Measurements from ENCODE around the gene ARHGEF11. TPM values are rescaled to one million over a fixed set of nuclear protein-coding genes. Genes with fewer than 3 reads are reported as not detected.

The ARHGEF11 gene
- total and polyA plus RNA-seq, 7 donors: 7.0 to 22.8 (median 19.9) TPM

- Histone ChIP-seq H3K27me3 (ENCODE audit: insufficient read depth in 3 of 3, low read length in 2 of 3) (no peaks in the 10 kb centered on the region), H3K4me3 (peak overlapping the region; percentile 78), H3K36me3 (ENCODE audit: insufficient read depth in 1 of 2, low read depth in 1 of 2) (no peaks in the 10 kb centered on the region), H3K9me3 (no peaks in the 10 kb centered on the region), H3K4me1 (peaks cover 46% of the 10 kb centered on the region), H3K27ac (no peak overlapping the region)
- TF ChIP-seq CTCF (IDR thresholded peaks at IDR 0.05): no peak
- WGBS, 3 donors: 31 to 36% (median 32%) methylated on average over 6 of the region's 6 CpGs
- no peak for ATAC-seq
- DNase-seq: no peak
- intact Hi-C loops (cut with DNase I): loop anchor here in 1 of 2 donors (2.0 kb wide), 1 partner anchor 82 kb away; no protein-coding TSS in a partner anchor
Observed at GRCh38 chr1:157044326-157044725, 1.2 kb downstream of the ARHGEF11 start.

DNA sequence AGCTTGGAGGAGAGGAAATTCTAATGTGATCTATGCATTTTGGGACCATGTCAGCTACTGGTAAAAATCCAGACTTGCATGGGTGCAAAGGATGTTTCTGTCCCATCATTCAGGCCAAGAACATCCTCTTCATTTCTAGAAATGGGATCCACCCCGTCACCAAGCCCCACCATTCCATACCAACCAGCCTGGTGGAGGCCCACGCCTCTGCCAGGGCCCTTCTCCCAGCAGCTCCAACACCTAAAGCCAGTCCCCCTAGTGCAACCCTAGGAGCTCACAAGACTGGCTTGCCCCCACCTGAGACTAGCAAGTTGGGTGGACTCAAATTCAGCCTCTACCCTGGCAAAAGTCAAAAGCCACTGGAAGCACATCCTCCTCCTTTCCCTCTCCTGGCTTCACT lies 1.9 kb downstream of the ARHGEF11 start:
- no peak for TF ChIP-seq CTCF (IDR thresholded peaks at IDR 0.05)
- intact Hi-C loops (cut with DNase I): loop anchor here in 1 of 2 donors (2.0 kb wide), 1 partner anchor 81 kb away; no protein-coding TSS in a partner anchor
- Histone ChIP-seq H3K4me1 (peaks cover 51% of the 10 kb centered on the region), H3K9me3 (no peaks in the 10 kb centered on the region), H3K36me3 (ENCODE audit: insufficient read depth in 1 of 2, low read depth in 1 of 2) (no peaks in the 10 kb centered on the region), H3K4me3 (peak overlapping the region; percentile 78), H3K27me3 (ENCODE audit: insufficient read depth in 3 of 3, low read length in 2 of 3) (no peaks in the 10 kb centered on the region), H3K27ac (no peak overlapping the region)
- 53 to 65% (median 59%) methylated on average over 2 of the region's 2 CpGs for WGBS, 3 donors
- DNase-seq: no peak
- no peak for ATAC-seq

DNA sequence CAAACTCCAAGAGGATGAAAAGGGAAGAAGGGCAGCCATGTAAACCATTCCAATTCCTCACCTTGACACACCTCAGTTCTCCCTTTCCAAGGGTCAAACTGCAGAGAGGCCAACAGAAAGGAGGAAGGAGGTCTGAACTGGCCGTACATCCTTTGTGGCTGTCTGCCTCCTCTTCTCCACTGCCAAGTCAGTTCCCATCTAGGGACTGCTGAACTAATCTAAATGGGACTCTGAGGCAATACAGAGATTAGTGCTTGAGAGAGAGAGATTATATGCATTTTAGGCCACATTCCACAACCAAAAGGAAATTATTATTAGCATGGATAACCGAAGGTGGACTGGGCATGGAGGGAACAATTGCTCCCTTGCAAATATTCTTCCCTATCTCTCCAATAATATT lies 2.7 kb downstream of the ARHGEF11 start:
- H3K36me3 ChIP-seq (ENCODE audit: insufficient read depth in 1 of 2, low read depth in 1 of 2): no peaks in the 10 kb centered on the region
- H3K4me3 ChIP-seq: peak overlapping the region; percentile 78
- intact Hi-C loops (cut with DNase I): no loop called here

GRCh38 chr1:157040802-157041201 lies 4.7 kb downstream of the ARHGEF11 start:
- ATAC-seq (no peak), DNase-seq (no peak)
- Histone ChIP-seq H3K9me3 (no peaks in the 10 kb centered on the region), H3K27ac (no peak overlapping the region), H3K36me3 (ENCODE audit: insufficient read depth in 1 of 2, low read depth in 1 of 2) (no peaks in the 10 kb centered on the region), H3K4me3 (no peak overlapping the region), H3K4me1 (peaks cover 51% of the 10 kb centered on the region), H3K27me3 (ENCODE audit: insufficient read depth in 3 of 3, low read length in 2 of 3) (no peaks in the 10 kb centered on the region)
- TF ChIP-seq CTCF (IDR thresholded peaks at IDR 0.05): no peak
- intact Hi-C loops (cut with DNase I): no loop called here
- 81 to 85% (median 83%) methylated on average over 1 of the region's 1 CpG for WGBS, 3 donors

More for the DNA sequence above, 2.7 kb downstream of the ARHGEF11 start:
- H3K27me3 ChIP-seq (ENCODE audit: insufficient read depth in 3 of 3, low read length in 2 of 3): no peaks in the 10 kb centered on the region
- H3K4me1 ChIP-seq: peaks cover 51% of the 10 kb centered on the region
- no peak overlapping the region for H3K27ac ChIP-seq
- ATAC-seq (no peak), DNase-seq (no peak)
- H3K9me3 ChIP-seq: no peaks in the 10 kb centered on the region
- WGBS, 3 donors: 14 to 24% (median 22%) methylated on average over 2 of the region's 2 CpGs
- no peak for TF ChIP-seq CTCF (IDR thresholded peaks at IDR 0.05)

- Histone ChIP-seq H3K9me3 (no peaks in the 10 kb centered on the region), H3K27ac (no peak overlapping the region), H3K36me3 (ENCODE audit: insufficient read depth in 1 of 2, low read depth in 1 of 2) (no peaks in the 10 kb centered on the region), H3K4me1 (peaks cover 33% of the 10 kb centered on the region), H3K27me3 (ENCODE audit: insufficient read depth in 3 of 3, low read length in 2 of 3) (no peaks in the 10 kb centered on the region), H3K4me3 (no peak overlapping the region)
- ATAC-seq (peak in 1 of 4 donors; percentile 37), DNase-seq (no peak)
- TF ChIP-seq CTCF (IDR thresholded peaks at IDR 0.05): no peak
- intact Hi-C loops (cut with DNase I): no loop called here
- 72 to 88% (median 83%) methylated on average over 6 of the region's 6 CpGs for WGBS, 3 donors
Observed at GRCh38 chr1:157035121-157035520, 10.4 kb downstream of the ARHGEF11 start.

Measured in psoas muscle (tissue), 8 donors.